GM12872 (cell line): ENCODE data around the gene ANO2.

ENCODE experiments used
- CTCF ChIP-seq: IDR thresholded peaks from 3 replicates; pipeline ENCODE4 v1.5.1; 2011; ENCODE audit warnings: low read depth, mild to moderate bottlenecking, low read length, moderate library complexity; ENCODE audit not compliant: insufficient read depth

ANO2 gene

GRCh38 chr12:5771756-5772155, 173.3 kb downstream of the ANO2 start:
- TF ChIP-seq CTCF: no peak

GRCh38 chr12:5770727-5771126, 174.3 kb downstream of the ANO2 start:
- no peak for TF ChIP-seq CTCF

- TF ChIP-seq CTCF: no peak
These were observed 176.4 kb downstream of the ANO2 start for GRCh38 chr12:5768581-5769196.

GRCh38 chr12:5768171-5768570, 176.9 kb downstream of the ANO2 start:
- no peak for TF ChIP-seq CTCF

DNA sequence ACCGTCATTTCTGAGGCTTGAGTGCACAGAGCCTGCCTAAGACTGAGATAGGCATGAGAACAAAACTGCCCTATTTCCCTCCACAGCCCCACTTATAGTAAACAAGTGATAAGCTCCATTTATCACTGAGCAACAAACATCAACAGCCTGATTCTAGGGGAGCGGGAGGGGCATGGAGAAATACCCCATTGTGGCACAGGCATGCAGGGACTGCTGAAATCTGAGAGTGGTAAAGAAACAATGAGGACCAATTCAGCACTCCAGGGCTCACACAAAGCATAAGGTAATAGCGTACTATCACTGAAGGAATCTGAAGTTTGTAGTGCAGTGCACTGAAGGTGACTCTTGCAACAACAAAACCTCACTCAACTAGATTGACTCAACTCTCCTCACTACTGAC, 186.7 kb downstream of the ANO2 start:
- TF ChIP-seq CTCF: no peak

DNA sequence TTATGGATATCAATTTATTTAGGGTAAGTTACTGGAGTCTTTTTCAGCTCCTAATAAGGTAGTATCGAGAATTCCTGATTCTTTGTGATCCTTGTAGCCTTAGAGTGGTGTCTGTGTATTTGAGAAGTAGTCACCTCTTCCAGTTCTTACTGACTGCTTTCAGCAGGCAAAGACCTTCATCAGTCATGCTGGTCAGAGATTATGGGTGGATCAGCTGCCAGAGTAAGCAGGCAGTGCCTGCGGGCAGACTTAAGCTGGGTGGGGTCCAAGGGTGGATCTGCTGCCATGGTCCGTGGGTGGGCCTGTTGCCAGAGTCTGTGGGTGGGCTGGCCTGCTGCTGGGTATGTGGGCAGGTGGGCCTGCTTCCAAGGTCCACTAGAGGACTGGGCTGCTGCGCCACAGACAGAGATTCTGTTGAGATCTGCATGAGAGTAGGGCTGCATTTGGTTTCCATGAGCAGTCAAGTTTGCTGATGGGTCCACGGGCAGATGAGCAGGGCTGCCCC, 188.7 kb downstream of the ANO2 start:
- TF ChIP-seq CTCF: no peak

GRCh38 chr12:5748027-5748426, 197.0 kb downstream of the ANO2 start:
- no peak for TF ChIP-seq CTCF
